Activated CD8-positive, alpha-beta memory T cell treated with anti-CD3 and anti-CD28 coated beads for 4 hours (primary cell): Measurements from ENCODE around the gene LTBP1.

Source experiments
- DNase-seq, 2 donors: peaks; one replicate each; pipeline ENCODE4 v3.0.0-alpha.2; 2020; ENCODE audit warnings: low read depth in 2 of 2

Gene LTBP1

DNA sequence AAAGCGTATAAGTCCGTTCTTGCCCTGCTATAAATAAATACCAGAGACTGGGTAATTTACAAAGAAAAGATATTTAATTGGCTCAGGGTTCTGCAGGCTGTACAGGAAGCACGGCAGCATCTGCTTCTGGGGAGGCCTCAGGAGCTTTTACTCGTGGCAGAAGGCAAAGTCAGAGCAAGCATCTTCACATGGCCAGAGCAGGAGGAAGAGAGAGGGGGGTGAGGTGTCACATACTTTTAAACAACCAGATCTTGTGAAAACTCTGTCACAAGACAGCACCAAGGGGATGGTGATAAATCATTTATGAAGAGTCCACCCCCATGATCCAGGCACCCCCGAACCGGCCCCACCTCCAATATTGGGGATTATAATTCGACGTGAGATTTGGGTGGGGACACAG is 130.6 kb downstream of the LTBP1 start:
- no peak for DNase-seq

DNA sequence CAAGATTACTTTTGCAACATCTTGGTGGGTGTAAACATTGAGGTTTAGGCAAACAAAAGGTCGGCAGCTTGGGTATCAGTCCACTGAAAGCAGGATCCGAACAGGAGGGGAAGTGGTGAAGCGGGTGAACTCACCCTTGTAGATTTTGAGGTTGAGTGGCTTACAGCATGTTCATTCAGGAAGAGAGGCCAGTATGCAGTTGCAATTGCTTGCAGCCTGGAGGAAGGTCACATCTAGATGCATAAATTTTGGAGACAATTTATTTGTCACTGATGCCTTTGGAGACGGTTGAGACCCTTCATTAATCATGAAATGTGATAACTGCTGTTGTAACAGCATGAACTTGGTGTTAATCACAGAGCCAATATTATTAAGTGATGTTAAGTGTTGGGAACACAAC is 131.1 kb downstream of the LTBP1 start:
- no peak for DNase-seq

DNA sequence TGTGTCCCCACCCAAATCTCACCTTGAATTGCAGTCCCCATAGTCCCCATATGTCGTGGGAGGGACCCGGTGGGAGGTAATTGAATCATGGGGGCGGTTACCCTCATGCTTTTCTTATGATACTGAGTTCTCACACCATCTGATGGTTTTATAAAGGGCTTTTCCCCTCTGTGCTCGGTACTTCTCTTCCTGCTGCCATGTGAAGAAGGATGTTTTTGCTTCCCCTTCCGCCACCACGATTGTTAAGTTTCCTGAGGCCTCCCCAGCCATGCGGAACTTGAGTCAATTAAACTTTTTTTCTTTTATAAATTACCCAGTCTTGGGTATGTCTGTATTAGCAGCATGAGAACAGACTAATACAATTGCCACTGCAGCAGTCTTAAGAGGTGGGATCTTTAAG is 134.9 kb downstream of the LTBP1 start:
- DNase-seq = no peak

DNA sequence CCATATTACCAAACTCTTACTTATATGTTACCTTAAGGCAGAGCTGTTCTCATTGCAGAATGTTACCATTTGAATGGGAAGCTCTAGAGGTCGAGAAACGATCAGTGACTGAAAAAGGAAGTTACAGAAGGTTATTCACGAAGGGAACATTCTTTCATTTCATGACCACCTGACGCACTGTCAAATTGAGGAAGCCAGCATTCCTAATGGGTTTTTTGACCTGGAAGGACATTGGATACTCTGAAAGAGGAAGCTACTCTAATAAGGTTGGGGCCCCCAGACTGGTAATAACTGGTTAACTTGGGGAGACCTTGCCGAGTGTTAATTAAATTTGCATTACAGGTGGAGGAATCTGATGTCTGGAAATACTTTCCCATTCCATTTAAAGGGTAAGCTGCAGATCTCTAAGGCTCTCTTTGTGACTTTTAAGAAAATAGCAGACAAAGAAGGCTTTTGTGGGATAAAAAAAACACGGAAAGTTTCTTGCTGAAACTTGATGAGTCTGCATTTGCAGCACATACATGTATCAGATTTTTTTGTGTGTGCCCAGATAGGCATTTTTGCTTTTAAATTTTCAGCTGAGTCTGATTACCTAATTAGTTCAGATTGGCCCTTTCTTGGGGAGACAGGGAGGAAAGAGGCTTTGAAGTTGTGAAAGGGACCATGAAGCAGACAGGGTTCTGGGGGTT is 137.1 kb downstream of the LTBP1 start:
- no peak for DNase-seq

DNA sequence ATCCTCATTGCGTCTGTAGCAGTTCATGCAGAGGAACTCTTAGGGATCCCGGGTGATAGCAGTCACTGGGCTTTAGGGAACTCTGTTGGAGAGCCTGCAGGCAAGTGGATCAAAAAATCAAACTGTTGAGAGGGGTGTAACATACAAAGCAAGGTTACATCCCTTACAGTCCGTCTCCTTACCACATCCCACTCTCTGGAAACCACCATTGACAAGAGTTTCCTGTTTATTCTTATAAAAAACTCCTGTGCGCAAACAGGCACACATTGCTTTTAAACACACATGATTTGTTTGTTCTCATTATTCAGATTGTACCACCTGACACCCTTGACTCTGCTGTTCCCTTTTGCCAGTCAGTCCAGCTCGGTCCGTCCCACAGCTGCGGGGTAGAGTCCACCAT is 137.7 kb downstream of the LTBP1 start:
- no peak for DNase-seq

DNA sequence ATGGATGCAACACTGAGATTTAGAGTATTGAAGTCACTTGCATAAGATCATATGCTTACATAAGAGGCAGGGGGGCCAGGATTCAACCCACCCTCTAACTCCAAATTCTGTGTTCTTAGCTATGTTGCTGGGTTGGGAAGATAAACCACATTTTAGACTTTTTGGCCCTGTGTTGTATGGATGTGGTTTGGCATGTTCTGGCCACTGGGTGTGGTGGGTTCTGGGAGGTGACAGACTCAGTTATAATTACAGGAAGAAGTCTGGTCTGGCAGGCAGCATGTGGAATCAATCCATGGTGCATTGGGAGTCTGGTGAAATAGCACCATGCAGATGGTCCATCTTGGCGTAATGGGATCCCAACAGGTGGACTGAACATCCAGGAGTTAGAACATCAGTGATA is 138.9 kb downstream of the LTBP1 start:
- DNase-seq = no peak

DNA sequence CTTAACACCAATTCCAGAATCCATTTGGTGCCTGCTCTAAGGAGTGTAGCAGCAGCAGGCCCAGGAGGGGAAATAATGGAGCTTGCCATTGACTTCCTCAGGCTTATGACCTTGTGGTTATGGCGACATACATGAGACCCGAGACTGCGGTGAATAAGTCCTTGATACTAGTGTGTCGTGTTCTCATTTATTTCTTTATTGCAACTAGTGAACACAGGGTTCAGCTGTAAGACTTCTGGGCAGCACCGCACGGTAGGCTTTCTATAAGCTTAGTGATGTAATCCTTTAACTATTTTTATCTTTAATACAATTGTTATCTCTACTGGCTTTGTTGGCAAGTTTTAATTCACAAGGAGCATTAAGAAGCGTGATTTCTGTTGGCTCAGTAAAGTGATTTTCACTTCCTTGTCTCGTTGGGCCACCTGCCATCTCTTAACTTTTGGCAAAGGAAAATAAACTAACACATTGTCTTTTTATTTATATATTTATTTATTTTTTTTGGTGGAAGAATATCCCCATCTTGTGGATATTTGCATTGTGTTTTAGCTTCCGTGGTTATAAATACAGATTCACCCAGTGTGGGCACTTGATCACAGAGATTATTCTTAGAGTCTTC is 139.8 kb downstream of the LTBP1 start:
- no peak for DNase-seq

DNA sequence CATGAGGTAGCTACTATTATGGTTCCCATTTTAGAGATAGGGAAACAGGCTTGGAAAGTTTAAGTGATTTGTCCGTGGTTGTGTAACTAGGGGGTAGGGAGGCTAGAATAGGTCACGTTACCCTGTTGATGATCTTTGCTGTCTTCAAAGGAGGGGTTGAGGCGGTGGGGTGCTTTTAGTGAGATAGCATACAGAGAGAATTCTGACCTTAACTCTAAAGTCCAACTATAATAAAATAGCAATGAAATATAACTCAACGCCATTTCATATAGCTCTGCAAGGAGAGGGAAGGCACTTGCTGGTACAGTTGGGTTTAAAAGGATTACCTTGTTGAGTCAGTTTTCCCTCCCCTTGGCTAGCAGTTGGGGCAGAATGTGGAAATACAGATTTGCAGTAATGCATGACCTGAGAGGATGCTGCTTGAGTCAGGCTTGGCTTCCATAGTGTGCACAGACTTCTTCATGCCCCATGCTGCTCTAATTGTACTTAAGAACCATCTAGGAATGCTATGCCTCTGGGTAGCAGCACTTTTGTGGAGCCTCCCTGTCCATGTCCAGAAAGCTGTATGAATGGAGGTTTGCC is 143.9 kb downstream of the LTBP1 start:
- DNase-seq = no peak

DNA sequence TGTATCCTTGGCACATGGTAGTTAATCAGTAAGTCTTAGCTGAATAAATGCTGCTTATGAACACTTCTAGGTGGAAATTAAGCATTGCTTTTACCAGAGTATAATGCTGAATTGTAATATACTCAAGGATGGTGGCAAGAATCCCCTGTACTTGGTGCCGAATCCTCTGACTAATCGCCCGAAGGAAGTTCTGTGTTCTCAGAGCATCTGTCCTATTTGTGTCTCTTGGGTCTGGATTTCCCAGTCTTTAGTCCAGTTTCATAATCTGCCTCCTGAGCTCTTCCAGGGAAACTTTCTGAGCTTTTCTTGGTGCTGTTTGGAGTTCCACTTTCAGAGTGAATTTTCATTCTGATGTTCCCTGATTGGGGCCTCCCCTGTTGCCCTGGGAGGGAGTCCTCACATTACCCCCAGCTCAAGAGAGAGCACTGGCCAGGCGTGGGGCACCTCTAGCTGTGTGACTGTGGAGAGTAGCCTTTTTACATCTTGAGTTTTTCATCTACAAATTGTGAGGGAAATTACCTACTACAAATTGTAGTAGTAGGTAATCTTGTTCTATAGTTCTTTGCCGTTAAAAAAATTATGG is 144.9 kb downstream of the LTBP1 start:
- no peak for DNase-seq

DNA sequence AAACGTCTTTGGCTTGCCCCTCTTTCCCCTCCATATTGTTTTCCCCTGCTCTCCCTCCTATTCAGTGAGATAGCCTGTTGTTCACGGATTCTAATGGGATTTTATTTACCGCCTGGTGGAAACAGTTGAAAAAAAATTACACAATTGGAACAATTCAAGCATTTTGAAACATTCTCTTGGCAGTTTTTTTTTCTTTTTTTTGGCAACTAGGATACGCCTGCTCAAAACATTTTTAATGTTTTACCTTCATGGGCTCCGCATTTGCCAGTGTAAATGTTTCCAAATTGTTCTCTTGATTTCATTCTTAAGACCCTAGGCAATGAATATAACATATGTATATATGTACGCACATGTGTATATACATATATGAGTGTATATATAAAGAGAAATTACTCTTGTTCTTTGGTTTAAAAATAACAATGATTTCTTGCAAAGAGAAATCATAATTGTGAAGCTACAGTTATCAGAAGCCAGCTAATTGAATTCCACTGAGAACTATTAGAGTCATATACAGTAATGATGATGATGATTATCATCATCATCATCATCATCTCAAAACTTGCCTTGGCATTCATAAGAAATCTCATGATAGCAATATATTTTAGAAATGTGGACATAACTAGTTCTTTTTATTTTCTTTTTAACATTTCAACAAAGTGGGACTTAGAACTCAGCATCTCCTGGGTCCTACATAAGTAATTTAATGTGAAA is 146.7 kb downstream of the LTBP1 start:
- DNase-seq = no peak

DNA sequence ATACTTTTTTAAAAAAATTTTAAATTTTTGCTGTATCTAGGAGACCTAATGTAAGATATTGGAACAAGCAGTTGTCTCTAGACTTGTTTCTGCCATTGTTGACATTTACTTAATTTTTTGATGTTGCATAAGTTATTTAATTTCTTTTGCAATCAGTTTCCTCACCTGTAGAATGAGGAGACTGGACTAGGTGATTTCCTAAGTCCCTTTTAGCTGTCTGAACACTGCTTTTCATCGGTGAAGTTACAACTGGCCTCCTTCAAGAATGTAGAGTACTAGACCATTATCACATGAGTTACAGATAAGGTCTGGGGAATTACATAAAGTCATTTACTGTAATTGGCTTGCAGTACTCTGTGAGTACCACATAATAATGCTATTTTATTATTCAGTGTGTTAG is 147.6 kb downstream of the LTBP1 start:
- no peak for DNase-seq

DNA sequence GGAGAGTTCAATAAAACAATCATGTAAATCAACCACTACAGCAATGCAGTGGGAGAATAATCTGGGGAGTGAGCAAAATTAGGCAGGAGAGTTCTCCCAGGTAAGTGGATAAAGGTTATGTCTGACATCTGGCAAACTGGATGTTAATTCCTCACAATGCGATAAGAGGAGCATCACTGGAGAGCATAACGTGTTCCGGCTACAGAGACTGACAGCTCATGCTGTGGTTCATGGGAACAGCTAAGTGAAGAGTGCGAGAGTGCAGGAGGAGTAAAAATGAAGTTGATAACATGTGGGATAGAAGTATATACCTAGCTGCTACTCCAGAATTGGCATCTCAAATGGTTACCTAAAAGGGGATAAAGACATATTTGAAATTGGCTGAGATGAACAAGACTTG is 153.2 kb downstream of the LTBP1 start:
- DNase-seq = no peak

DNA sequence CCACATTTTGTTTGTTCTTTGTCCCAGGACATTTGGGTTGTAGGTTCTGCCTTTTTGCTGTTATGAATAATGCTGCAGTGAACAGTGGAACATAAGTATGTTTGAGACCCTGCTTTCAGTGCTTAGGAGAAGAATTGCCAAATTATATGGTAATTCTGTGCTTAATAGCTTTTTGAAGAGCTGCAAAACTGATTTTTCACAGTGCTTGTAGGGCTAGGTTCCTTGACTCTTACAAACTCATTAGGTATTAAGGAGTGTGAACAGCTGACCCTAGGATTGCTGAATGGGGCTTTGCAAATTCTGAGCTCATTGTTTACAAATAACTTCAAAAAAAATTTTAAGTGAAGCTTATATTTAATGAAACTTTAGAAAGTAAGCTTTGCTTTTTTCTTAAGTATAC is 154.2 kb downstream of the LTBP1 start:
- DNase-seq = no peak

DNA sequence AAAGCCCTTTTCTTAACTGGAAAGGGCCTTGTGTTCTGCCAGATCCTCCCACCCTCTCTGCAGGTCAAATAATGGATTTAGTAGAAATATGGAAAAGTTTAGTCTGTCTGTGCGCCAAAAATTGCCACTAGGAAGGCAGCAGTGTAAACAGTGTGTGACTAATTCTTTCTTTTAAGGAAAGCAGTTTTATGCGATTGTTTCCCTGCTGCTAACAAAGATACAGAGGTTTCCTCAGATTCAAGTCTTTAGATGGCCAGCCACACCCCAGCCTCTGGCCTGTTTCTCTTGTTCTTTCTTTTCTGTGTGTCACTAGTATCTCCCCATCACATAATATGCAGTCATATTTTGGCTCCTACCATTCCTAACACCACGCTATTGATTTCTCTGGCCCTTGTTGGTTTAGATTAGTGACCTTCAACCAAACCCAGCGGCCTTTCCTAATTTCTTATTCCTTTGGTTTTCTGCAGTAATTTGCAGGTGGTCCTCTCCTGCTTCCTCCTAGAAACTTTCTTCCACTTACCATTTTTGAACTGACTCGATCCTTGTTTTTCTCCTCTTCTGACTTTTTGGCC is 157.4 kb downstream of the LTBP1 start:
- DNase-seq = no peak

DNA sequence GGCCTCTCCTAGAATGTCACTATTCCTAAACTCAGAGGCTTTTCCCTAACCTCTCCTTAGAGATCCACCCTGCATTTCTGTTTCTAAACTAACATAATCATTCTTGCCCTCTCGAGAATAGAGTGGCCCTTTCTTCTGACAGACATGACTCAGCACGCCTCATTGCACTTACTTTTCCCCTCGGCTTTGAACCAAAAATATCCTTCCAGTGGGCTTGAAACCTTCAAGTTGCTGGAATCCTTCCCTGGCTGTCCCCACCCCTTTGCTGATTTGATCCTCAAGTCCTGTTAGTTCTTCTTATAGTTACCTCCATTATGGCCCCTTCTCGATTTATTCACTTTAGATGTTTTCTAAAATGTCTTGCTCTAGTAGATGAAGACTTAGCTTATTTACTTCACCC is 158.0 kb downstream of the LTBP1 start:
- no peak for DNase-seq

DNA sequence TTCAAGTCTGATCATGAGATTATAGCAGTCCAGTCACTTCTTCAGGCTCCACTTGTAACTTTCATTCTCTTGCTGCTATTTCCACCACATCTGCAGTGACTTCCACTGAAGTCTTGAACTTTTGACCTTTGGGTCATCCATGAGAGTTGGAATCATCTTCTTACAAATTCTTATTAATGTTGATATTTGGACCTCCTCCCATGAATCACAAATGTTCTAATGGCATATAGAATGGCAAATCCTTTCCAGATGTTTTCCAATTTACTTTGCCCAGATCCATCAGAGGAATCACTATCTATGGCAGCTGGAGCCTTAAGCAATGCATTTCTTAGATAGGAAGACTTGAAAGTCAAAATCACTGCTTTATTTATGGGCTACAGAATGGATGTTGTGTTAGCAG is 159.4 kb downstream of the LTBP1 start:
- DNase-seq = no peak

DNA sequence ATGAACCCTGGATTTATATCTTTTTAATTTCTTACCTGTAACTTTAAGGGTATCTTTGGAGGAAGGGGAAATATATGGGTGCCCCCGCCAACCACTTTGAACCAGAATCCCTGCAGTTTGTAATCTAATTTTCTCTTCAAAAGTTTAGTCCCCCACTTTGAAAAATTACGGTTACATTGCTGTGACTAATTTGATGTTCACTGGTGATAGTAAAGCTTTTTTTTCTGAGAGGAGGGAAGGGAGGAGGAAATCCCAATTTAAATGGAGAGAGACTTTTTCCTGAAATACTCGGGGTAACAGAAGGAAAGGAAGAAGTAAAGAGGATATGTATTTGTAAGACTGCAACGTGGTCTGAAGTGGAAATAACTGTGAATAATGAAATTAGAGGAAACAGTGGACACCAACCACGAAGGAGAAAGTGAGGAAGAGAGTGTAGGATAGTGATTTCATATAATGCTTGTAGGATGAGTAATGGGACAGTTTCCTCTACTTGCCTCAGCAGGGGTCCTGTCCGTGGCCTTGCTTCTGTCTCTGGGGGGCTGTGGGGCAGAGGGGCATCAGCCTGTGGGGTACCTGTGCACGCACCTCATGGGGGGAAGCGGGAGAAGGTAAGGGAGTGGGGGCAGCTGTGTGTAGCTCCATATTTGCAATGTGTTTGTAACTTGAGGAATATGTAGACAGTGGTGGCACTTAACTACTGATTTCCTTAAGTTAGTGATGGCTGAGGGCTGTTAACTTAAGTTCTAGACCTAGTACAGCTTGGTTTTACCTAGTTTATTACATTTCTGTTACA is 161.1 kb downstream of the LTBP1 start:
- no peak for DNase-seq

DNA sequence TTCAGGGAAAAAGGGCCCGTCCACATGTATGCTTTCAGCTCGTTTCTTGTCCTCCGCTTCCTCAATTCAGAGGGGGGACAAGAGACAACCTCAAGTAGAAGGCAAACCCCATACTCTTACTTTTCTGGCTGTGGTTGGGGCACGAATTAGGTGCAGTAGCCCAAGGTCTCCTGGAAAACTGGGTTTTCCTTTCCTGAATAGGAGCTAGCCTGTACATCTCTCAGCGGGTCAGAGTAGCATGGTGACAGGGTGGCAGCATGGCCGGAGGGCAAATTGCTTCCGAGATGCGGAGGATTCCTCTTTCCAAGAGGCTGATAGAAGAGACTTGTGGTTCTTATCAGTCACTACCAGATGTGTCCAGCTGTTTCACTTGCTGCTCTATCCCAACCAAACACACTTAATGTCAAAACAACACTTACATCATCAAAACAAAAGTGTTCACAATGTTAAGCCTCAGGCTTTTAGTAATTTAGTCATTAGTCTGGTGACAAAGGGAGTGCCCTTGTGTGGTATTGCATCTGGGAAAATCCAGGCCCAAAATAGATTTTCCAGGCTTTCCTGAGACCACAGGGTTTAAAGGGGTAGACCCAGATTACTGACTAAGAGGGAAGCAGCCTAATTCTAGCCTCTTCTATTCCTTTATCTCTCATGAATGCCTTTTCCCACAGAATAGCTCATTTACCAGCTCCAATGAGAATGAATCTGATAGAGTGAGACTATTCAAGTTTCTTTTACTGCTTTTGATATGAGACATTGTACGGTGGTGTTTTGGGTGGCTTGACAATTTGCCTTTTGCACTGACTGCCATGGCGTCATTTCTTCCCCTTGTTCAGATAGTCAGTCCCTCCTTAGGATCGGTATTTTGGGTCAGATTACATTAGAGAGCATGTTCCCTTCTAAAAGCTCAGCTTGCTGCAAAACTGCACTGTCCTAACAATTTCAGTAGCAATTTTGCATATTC is 162.0 kb downstream of the LTBP1 start:
- DNase-seq = no peak

DNA sequence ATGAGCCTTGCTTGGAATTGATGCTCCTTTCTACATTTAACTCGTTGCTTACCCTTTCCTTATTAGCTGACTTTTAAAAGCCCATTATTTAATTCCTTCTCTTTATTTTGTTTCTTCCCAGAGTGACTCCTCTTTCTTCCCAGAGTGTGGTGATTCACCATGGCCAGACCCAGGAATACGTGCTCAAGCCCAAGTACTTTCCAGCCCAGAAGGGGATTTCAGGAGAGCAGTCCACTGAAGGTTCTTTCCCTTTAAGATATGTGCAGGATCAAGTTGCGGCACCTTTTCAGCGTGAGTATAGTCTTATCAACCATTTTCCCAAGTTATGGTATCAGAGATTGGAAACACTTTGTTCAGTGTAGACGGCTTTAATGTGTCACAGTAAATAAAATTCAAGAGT is 163.7 kb downstream of the LTBP1 start:
- no peak for DNase-seq

DNA sequence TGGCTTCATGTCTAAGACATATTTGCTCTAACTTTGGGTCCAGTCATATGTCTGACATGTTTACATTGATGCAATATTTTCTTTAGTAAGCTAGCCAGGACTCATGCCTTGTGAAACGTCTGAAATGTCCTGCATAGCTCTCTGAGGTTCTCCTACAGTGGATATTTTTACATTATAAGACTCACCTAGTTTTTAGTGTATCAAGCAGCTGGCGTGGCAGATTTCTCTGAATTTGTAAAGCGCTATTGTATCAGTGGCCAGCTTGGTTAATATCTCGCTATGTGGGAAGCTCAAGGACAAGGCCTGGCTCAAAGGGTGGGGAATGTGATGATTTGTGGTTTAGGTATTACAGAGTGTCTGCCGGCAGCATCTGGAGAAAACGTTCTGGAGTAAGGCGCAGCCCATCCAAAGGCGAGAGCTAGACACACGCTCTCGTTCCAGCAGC is 164.3 kb downstream of the LTBP1 start:
- no peak for DNase-seq
